ENCODE data around the gene NR2C2AP. TPM values are rescaled to one million over a fixed set of nuclear protein-coding genes. Genes with fewer than 3 reads are reported as not detected.

The NR2C2AP gene
- polyA plus RNA-seq, 4 donors: 13.6 to 15.4 (median 13.8) TPM

GRCh38 chr19:19215792-19216191 lies 12.6 kb upstream of the NR2C2AP start:
- no peak for DNase-seq (ENCODE audit: low read depth in 4 of 4, low spot score in 2 of 4)

GRCh38 chr19:19214892-19215291 lies 11.7 kb upstream of the NR2C2AP start:
- DNase-seq (ENCODE audit: low read depth in 4 of 4, low spot score in 2 of 4): peak in 2 of 4 donors; percentile 44 to 59

- DNase-seq (ENCODE audit: low read depth in 4 of 4, low spot score in 2 of 4): no peak
Observed at GRCh38 chr19:19214159-19214490, 10.9 kb upstream of the NR2C2AP start.

- no peak for DNase-seq (ENCODE audit: low read depth in 4 of 4, low spot score in 2 of 4)
Observed at GRCh38 chr19:19213426-19214158, 10.4 kb upstream of the NR2C2AP start.

GRCh38 chr19:19212916-19213315 lies 9.7 kb upstream of the NR2C2AP start:
- DNase-seq (ENCODE audit: low read depth in 4 of 4, low spot score in 2 of 4): no peak

- DNase-seq (ENCODE audit: low read depth in 4 of 4, low spot score in 2 of 4): no peak
Observed at GRCh38 chr19:19211499-19212420, 8.5 kb upstream of the NR2C2AP start, which contains the start of gene NCAN. Gene NCAN, plus strand, starts transcription at chr19:19211958. Its CDS starts 4,996 bp downstream, at chr19:19216954.

GRCh38 chr19:19209372-19209771 lies 6.2 kb upstream of the NR2C2AP start:
- DNase-seq (ENCODE audit: low read depth in 4 of 4, low spot score in 2 of 4): no peak

GRCh38 chr19:19207637-19208572 lies 4.7 kb upstream of the NR2C2AP start:
- no peak for DNase-seq (ENCODE audit: low read depth in 4 of 4, low spot score in 2 of 4)

GRCh38 chr19:19206938-19207337 lies 3.7 kb upstream of the NR2C2AP start:
- no peak for DNase-seq (ENCODE audit: low read depth in 4 of 4, low spot score in 2 of 4)

- no peak for DNase-seq (ENCODE audit: low read depth in 4 of 4, low spot score in 2 of 4)
Observed at GRCh38 chr19:19205416-19206410, 2.5 kb upstream of the NR2C2AP start.

GRCh38 chr19:19204181-19204580 lies 967 bp upstream of the NR2C2AP start:
- no peak for DNase-seq (ENCODE audit: low read depth in 4 of 4, low spot score in 2 of 4)

GRCh38 chr19:19202707-19203011 lies 555 bp downstream of the NR2C2AP start:
- DNase-seq (ENCODE audit: low read depth in 4 of 4, low spot score in 2 of 4): no peak

- no peak for DNase-seq (ENCODE audit: low read depth in 4 of 4, low spot score in 2 of 4)
Observed at GRCh38 chr19:19201697-19202630, 1.2 kb downstream of the NR2C2AP start.

- no peak for DNase-seq (ENCODE audit: low read depth in 4 of 4, low spot score in 2 of 4)
Observed at GRCh38 chr19:19193926-19194325, 9.3 kb downstream of the NR2C2AP start.

- no peak for DNase-seq (ENCODE audit: low read depth in 4 of 4, low spot score in 2 of 4)
Observed at GRCh38 chr19:19192910-19193423, 10.2 kb downstream of the NR2C2AP start.

GRCh38 chr19:19192078-19192882 lies 10.9 kb downstream of the NR2C2AP start, which contains the start of the genes BORCS8 and RFXANK:
Gene BORCS8, minus strand, starts transcription at chr19:19192152. Its CDS starts 35 bp downstream, at chr19:19192117.
Gene RFXANK, plus strand, starts transcription at chr19:19192258. Its CDS starts 1,689 bp downstream, at chr19:19193947.
- DNase-seq (ENCODE audit: low read depth in 4 of 4, low spot score in 2 of 4): peak; percentile 97 to 100 (median 100)

GRCh38 chr19:19191768-19192077 lies 11.5 kb downstream of the NR2C2AP start:
- no peak for DNase-seq (ENCODE audit: low read depth in 4 of 4, low spot score in 2 of 4)

Measured in left renal cortex interstitium (tissue), 4 donors.